Cortex of kidney (tissue), 1 donor: Measurements from ENCODE around the gene PRR13.
"Not testable (repeated sequence)": the region's sequence is repeated elsewhere in the genome, so short reads cannot be mapped to it uniquely, and the experiment has no call there.

ENCODE experiments used
- DNase-seq: peaks from one replicate; lab custom pipeline; 2025; lab: John Stamatoyannopoulos, UW

Gene PRR13

DNA sequence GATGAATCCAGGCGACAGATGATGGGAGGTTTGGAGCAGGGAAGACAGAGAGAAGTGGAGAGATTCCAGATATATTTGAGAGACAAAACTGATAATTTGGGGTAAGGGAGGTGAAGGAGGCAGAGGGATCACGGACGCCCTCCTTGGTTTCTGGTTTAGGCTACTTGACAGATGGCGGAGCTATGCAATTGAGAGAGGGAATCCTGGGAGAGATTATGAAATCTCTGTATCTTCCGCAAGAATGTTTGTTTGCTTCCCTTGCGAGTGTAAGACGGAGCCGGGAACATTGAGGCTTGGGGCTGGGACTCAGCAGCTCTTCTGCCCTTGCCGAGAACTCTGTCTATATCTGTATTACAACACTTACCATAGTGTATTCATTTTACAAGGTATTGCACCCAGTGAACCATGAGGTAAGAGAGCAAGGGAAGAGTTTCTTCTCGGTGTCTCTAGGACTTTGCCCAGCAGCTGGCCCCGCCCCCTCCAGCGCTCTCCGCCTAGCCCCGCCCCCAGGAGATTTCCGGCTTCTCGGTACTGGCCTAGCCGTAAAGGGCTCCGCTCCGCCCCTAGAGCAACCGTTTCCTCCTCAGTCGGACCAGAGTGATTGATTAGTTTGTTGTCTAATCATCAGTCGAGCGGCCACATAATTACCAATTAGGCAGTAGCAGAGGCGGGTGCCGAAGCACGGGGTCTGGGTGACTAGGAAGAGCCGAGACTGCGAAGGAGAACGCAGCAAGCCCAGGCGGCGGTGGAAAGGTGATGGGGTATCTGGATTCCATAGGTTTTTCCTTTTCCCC, at the start of gene PRR13:
TSS of gene PRR13 (plus strand) at position 695 of the 794 bp plus-strand sequence. CDS start 981 bp downstream, outside the sequence.
- peak; percentile 60 for DNase-seq

GRCh38 chr12:53399896-53400295, 41.6 kb upstream of the PRR13 start:
- DNase-seq: no peak

DNA sequence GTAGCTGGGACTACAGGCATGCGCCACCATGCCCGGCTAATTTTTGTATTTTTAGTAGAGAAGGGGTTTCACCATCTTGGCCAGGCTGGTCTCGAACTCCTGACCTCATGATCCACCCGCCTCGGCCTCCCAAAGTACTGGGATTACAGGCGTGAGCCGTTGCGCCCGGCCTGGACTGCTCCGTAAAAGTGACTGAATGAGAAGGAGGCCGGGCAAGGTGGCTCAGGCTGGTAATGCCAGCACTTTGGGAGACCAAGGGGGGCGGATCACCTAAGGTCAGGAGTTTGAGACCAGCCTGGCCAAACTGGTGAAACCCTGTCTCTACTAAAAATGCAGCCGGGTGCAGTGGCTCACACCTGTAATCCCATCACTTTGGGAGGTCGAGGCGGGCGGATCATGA, 39.2 kb upstream of the PRR13 start:
- not testable (repeated sequence) for DNase-seq

DNA sequence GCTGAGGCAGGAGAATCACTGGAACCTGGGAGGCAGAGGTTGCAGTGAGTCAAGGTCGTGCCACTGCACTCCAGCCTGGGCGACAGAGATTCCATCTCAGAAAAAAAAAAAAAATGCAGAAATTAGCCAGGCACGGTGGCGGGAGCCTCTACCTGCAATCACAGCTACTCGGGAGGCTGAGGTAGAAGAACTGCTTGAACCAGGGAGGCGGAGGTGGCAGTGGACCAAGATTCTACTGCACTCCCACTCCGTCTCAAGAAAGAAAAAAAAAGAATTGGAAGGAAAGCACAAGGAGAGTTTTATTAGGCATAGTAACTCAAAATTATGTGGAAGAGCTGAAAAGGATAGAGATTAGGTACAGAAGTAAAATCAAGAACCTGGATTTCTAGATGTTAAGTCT, 38.7 kb upstream of the PRR13 start:
- DNase-seq: no peak

- no peak for DNase-seq
Measured at GRCh38 chr12:53410951-53411350, 30.6 kb upstream of the PRR13 start.

DNA sequence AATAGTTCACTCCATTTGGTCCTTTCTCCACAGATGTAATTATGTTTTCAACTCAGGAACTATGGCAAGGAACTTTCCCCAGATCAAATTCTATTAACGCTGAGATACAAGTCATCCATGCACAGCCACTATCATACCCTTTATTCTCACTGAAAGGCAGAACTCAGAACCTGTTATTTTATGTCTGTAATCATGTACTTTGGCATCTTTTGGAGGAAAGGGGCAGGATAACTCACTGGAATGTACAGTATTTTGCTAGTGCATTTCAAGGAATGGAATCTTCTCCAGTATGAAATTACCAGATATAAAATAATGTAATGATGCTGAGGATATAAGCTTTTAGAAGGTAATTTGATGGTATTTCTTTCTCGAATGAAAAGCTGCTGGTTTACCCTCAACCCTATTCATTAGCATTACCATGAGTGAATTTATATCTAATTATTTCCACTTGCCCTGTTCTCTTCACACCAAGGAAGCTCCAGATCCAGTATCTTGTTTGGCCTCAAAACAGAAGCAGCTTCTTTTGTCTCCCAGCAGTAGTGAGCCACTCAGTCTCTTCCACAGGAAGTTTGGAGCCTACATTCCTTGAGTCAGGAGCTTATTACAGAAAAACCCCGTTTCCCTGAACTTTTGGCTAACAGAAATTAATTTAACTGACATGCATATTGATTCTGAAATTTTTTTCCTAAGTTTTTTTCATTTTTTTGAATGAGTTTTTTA, 27.9 kb upstream of the PRR13 start:
- no peak for DNase-seq

- no peak for DNase-seq
Measured at GRCh38 chr12:53414756-53415417, 26.6 kb upstream of the PRR13 start.

GRCh38 chr12:53415752-53416389, 25.7 kb upstream of the PRR13 start:
- not testable (repeated sequence) for DNase-seq

DNA sequence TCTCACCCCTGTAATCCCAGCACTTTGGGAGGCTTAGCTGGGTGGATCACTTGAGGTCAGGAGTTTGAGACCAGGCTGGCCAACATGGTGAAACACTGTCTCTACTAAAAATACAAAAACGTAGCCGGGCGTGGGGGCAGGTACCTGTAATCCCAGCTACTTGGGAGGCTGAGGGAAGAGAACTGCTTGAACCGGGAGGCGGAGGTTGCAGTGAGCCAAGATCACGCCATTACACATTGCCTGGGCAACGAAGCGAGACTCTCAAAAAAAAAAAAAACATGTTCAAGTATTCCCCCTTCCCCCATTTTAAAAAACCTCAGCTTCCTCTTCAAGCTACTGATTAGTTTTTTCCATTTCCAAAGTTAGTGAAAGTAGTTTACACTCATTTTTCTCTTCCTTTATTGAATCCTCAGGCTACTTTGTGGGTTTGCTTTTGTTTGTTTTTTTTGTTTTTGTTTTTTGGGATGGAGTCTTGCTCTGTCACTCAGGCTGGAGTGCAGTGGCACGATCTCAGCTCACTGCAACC, 24.2 kb upstream of the PRR13 start:
- not testable (repeated sequence) for DNase-seq

DNA sequence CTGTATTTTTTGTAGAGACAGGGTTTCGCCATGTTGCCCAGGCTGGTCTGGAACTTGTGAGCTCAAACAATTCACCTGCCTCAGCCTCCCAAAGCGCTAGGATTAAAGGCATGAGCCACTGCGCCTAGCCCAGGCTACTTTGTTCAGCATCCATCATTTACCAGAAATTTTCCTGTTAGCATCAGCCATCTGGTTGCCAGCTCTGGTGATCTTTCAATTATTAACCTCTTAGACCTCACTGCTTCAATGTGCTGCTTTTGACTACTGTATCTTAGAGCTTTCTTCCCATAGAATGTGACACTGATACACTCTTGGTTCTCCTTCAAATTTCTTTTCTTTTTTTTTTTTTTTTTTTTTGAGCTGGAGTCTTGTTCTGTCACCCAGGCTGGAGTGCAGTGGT, 23.3 kb upstream of the PRR13 start:
- no peak for DNase-seq

DNA sequence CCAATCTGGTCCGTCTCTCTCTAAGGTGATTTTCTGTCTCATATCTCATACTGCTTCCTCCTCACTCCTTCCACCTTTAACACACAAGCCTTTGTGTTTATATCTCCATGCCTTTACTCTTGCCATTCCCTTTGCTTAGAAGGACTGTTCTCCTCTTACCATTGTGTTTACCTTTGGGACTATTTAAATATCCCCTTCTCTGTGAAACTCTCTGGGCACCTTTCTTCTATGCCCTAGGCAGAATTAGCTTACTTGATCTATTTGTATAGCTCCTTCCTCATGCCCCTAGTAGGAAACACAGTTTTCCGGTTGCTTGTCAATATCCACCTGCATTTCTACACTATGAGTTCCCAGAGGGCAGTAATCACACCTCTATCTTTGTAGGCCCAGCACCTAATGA, 21.8 kb upstream of the PRR13 start:
- DNase-seq: no peak

DNA sequence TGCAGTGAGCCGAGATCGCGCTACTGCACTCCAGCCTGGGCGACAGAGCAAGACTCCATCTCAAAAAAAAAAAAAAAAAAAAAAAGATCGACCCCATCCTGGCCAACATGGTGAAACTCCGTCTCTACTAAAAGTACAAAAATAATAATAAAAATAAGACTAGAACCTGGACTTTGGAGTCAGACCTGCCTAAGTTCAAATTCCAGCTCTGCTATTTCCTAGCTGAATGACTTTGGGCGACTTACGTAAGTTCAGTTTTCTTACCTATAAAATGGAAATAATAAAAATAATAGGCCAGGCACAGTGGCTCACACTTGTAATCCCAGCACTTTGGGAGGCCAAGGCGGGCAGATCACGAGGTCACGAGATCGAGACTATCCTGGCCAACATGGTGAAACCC, 19.3 kb upstream of the PRR13 start:
- not testable (repeated sequence) for DNase-seq

DNA sequence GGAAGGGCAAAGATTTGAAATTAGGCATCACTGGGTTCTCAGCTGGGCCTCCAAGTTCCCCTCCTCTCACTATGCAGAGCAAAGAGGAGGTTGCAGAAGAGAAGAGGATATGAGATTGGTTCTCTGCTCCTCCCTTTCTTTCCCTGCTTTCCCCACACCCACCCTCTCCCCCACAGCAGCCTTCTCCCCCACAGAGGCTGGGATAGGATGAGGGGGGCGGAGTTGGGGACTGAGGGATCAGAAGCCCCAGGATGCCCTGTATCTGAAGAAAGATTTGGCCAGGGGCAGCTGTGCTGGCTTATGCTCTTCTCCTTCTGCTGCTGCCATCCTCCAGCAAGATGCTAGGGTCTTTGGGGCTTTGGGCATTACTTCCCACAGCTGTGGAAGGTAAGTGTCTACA, 17.9 kb upstream of the PRR13 start, which contains the start of gene AMHR2:
TSS of gene AMHR2 (plus strand) at position 259 of the 400 bp plus-strand sequence. CDS start at position 339, 80 bp downstream.
- DNase-seq: no peak

- DNase-seq: no peak
Measured at GRCh38 chr12:53424626-53425514, 16.7 kb upstream of the PRR13 start.

DNA sequence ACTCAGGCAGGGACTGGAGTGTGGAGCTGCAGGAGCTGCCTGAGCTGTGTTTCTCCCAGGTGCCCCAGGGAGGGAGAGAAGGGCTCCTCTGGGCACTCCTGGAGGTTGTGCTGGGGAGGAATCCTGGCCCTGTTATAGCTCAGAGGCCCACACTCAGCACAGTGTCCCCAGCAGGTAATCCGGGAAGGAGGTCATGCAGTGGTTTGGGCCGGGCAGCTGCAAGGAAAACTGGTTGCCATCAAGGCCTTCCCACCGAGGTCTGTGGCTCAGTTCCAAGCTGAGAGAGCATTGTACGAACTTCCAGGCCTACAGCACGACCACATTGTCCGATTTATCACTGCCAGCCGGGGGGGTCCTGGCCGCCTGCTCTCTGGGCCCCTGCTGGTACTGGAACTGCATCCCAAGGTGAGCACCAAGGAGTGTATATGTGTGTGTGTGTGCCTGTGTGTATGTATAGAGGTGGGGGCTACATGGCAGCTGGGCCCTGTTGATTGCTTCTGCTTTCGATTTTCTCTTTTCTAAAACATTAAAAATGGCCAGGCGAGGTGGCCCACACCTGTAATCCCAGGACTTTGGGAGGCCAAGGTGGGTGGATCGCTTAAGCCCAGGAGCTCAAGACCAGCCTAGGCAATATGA, 15.9 kb upstream of the PRR13 start:
- DNase-seq: no peak

DNA sequence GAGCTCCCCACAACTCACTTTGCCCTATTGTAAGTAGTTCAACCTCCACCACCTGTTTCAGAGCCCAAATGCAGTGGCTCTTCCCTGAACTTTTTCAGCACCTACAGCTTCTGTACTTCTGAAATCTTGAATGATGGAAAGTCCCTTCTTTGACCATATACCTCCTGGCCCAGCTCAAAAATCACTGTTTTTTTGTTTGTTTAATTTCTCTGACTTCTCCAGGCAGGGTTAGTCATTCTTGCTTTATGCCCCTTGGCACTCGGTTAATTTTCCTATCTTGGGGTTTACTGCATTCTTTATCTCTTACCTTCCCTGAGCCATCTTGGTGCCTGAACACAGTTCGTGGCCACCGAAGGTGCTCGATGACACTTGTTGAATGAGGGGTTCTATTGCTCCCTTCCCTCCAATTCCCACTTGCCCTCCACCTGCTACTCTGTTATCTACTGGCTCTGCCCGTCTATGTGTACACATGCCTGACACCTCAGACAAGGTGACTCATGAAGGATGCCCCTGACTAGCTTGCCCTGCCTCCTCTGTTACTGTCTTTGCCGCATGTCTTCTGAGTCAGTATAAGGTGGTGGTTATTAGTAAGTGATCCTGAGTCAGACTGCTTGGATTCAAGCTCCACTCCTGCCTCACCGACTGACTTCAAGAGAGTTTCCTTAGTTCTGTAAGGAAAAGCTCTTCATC, 13.5 kb upstream of the PRR13 start:
- DNase-seq: no peak

- no peak for DNase-seq
Measured at GRCh38 chr12:53428741-53429140, 12.8 kb upstream of the PRR13 start.

DNA sequence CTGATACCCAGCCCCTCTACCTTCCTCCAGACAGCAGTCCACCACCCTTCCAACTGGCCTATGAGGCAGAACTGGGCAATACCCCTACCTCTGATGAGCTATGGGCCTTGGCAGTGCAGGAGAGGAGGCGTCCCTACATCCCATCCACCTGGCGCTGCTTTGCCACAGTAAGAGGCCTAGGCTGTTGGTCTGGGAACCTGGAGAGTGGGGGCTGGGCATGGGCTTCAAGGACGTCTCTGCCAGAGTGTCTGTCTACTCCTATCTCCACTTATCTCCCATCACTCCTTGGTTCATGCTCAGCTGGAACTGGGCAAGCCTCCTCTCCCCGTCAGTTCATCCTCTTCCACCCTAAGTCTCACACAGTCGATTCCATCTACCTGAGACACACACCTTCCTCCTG, 11.4 kb upstream of the PRR13 start:
- DNase-seq: no peak

DNA sequence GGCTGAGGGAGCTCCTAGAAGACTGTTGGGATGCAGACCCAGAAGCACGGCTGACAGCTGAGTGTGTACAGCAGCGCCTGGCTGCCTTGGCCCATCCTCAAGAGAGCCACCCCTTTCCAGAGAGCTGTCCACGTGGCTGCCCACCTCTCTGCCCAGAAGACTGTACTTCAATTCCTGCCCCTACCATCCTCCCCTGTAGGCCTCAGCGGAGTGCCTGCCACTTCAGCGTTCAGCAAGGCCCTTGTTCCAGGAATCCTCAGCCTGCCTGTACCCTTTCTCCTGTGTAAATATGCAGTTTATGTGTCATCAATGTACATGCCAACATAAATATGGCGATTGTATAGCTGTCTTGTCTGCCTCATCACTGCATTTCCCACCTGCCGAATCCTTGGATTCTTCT, 10.3 kb upstream of the PRR13 start:
- no peak for DNase-seq

GRCh38 chr12:53435326-53435725, 6.2 kb upstream of the PRR13 start:
- DNase-seq: not testable (repeated sequence)
